Stimulated activated naive CD8-positive, alpha-beta T cell treated with anti-CD3 and anti-CD28 coated beads, Interleukin-15, amount 100 ng/mL, for 72 hours (primary cell): ENCODE results near the gene SUGCT.

Experiments used
- ATAC-seq: fragments of 150-1000 bp; cut with Tn5 transposase; 2 replicates; pipeline ENCODE4 v1.10.0; 2021; ENCODE audit warnings: mild to moderate bottlenecking, moderate library complexity
- DNase-seq, 2 donors: peaks; one replicate each; pipeline ENCODE4 v3.0.0; 2021 to 2022
- H3K27ac Mint-ChIP-seq, 2 donors: one replicate each; pipeline ENCODE4 v1.8.0; 2022; ENCODE audit warnings: mild to moderate bottlenecking in 2 of 2, mixed read lengths in 2 of 2, moderate library complexity in 2 of 2
- H3K27me3 Mint-ChIP-seq: one replicate; pipeline ENCODE4 v1.8.0; 2022; ENCODE audit warnings: mixed read lengths
- H3K4me1 Mint-ChIP-seq: one replicate; pipeline ENCODE4 v1.8.0; 2022; ENCODE audit warnings: mild to moderate bottlenecking, mixed read lengths
- H3K4me3 Mint-ChIP-seq, 2 donors: one replicate each; pipeline ENCODE4 v1.8.0; 2022; ENCODE audit warnings: mild to moderate bottlenecking in 2 of 2, mixed read lengths in 2 of 2, moderate library complexity in 1 of 2
- H3K9me3 Mint-ChIP-seq, 2 donors: one replicate each; pipeline ENCODE4 v1.8.0; 2022; ENCODE audit warnings: mixed read lengths in 2 of 2

The SUGCT gene

GRCh38 chr7:40490603-40490924 lies 355.8 kb downstream of the SUGCT start:
- peak overlapping the region in 1 of 2 donors; percentile 51 for H3K27ac Mint-ChIP-seq
- no peak for ATAC-seq
- no peaks in the 10 kb centered on the region for H3K4me1 Mint-ChIP-seq
- H3K9me3 Mint-ChIP-seq: peaks cover 3 to 7% of the 10 kb centered on the region in 2 donors
- no peak overlapping the region for H3K4me3 Mint-ChIP-seq
- DNase-seq: no peak
- no peaks in the 10 kb centered on the region for H3K27me3 Mint-ChIP-seq

- no peak for DNase-seq
- no peak for ATAC-seq
Observed at GRCh38 chr7:40492946-40493345, 358.1 kb downstream of the SUGCT start.

GRCh38 chr7:40493609-40494051 lies 358.8 kb downstream of the SUGCT start:
- H3K9me3 Mint-ChIP-seq: peaks cover 0 to 7% of the 10 kb centered on the region in 2 donors
- DNase-seq (no peak), ATAC-seq (no peak)
- no peaks in the 10 kb centered on the region for H3K27me3 Mint-ChIP-seq
- H3K27ac Mint-ChIP-seq: peak overlapping the region in 1 of 2 donors; percentile 4
- no peaks in the 10 kb centered on the region for H3K4me1 Mint-ChIP-seq
- H3K4me3 Mint-ChIP-seq: no peak overlapping the region

More at GRCh38 chr7:40492946-40493345, 358.1 kb downstream of the SUGCT start:
- peaks cover 3 to 7% of the 10 kb centered on the region in 2 donors for H3K9me3 Mint-ChIP-seq
- no peaks in the 10 kb centered on the region for H3K27me3 Mint-ChIP-seq
- H3K4me1 Mint-ChIP-seq: no peaks in the 10 kb centered on the region
- no peak overlapping the region for H3K4me3 Mint-ChIP-seq
- no peak overlapping the region for H3K27ac Mint-ChIP-seq

GRCh38 chr7:40498924-40499510 lies 364.2 kb downstream of the SUGCT start:
- no peaks in the 10 kb centered on the region for H3K9me3 Mint-ChIP-seq
- H3K4me3 Mint-ChIP-seq: no peak overlapping the region
- no peak for ATAC-seq
- H3K4me1 Mint-ChIP-seq: no peaks in the 10 kb centered on the region
- DNase-seq: no peak
- H3K27me3 Mint-ChIP-seq: no peaks in the 10 kb centered on the region
- no peak overlapping the region for H3K27ac Mint-ChIP-seq

GRCh38 chr7:40499718-40500117 lies 364.9 kb downstream of the SUGCT start:
- no peaks in the 10 kb centered on the region for H3K9me3 Mint-ChIP-seq
- H3K4me3 Mint-ChIP-seq: no peak overlapping the region
- no peaks in the 10 kb centered on the region for H3K27me3 Mint-ChIP-seq
- DNase-seq (no peak), ATAC-seq (no peak)
- no peaks in the 10 kb centered on the region for H3K4me1 Mint-ChIP-seq
- H3K27ac Mint-ChIP-seq: no peak overlapping the region

GRCh38 chr7:40500219-40500618 lies 365.4 kb downstream of the SUGCT start:
- no peak for DNase-seq
- H3K27me3 Mint-ChIP-seq: no peaks in the 10 kb centered on the region
- no peak overlapping the region for H3K27ac Mint-ChIP-seq
- no peak overlapping the region for H3K4me3 Mint-ChIP-seq
- no peaks in the 10 kb centered on the region for H3K9me3 Mint-ChIP-seq
- ATAC-seq: no peak
- H3K4me1 Mint-ChIP-seq: no peaks in the 10 kb centered on the region

GRCh38 chr7:40502359-40502758 lies 367.6 kb downstream of the SUGCT start:
- H3K4me3 Mint-ChIP-seq: no peak overlapping the region
- DNase-seq (no peak), ATAC-seq (no peak)
- no peak overlapping the region for H3K27ac Mint-ChIP-seq
- peaks cover 13 to 15% of the 10 kb centered on the region in 2 donors for H3K9me3 Mint-ChIP-seq
- H3K27me3 Mint-ChIP-seq: no peaks in the 10 kb centered on the region
- H3K4me1 Mint-ChIP-seq: no peaks in the 10 kb centered on the region

- ATAC-seq (no peak), DNase-seq (no peak)
- Mint-ChIP-seq H3K4me1 (no peaks in the 10 kb centered on the region), H3K27me3 (no peaks in the 10 kb centered on the region), H3K4me3 (no peak overlapping the region), H3K9me3 (peaks cover 13 to 15% of the 10 kb centered on the region in 2 donors), H3K27ac (no peak overlapping the region)
Observed at GRCh38 chr7:40506158-40506557, 371.4 kb downstream of the SUGCT start.

GRCh38 chr7:40507166-40507565 lies 372.4 kb downstream of the SUGCT start:
- Mint-ChIP-seq H3K4me1 (no peaks in the 10 kb centered on the region), H3K9me3 (peaks cover 13 to 15% of the 10 kb centered on the region in 2 donors), H3K27ac (no peak overlapping the region), H3K4me3 (no peak overlapping the region), H3K27me3 (no peaks in the 10 kb centered on the region)
- DNase-seq (no peak), ATAC-seq (no peak)

GRCh38 chr7:40509287-40509996 lies 374.6 kb downstream of the SUGCT start:
- no peak for ATAC-seq

GRCh38 chr7:40516376-40516775 lies 381.6 kb downstream of the SUGCT start:
- H3K4me1 Mint-ChIP-seq: no peaks in the 10 kb centered on the region
- H3K4me3 Mint-ChIP-seq: no peak overlapping the region
- no peaks in the 10 kb centered on the region for H3K27me3 Mint-ChIP-seq
- no peak overlapping the region for H3K27ac Mint-ChIP-seq
- DNase-seq (no peak), ATAC-seq (no peak)
- peaks cover 4 to 6% of the 10 kb centered on the region in 2 donors for H3K9me3 Mint-ChIP-seq

More at GRCh38 chr7:40509287-40509996, 374.6 kb downstream of the SUGCT start:
- DNase-seq: no peak
- Mint-ChIP-seq H3K27me3 (no peaks in the 10 kb centered on the region), H3K4me1 (no peaks in the 10 kb centered on the region), H3K27ac (no peak overlapping the region), H3K4me3 (peak overlapping the region in 1 of 2 donors; percentile 4), H3K9me3 (peaks cover 13 to 15% of the 10 kb centered on the region in 2 donors)

- no peak overlapping the region for H3K4me3 Mint-ChIP-seq
- no peaks in the 10 kb centered on the region for H3K4me1 Mint-ChIP-seq
- ATAC-seq: no peak
- no peak overlapping the region for H3K27ac Mint-ChIP-seq
- no peak for DNase-seq
- no peaks in the 10 kb centered on the region for H3K27me3 Mint-ChIP-seq
- peaks cover 4 to 6% of the 10 kb centered on the region in 2 donors for H3K9me3 Mint-ChIP-seq
Observed at GRCh38 chr7:40519009-40519408, 384.2 kb downstream of the SUGCT start.

- no peak for ATAC-seq
- Mint-ChIP-seq H3K4me1 (no peaks in the 10 kb centered on the region), H3K27me3 (no peaks in the 10 kb centered on the region), H3K27ac (no peak overlapping the region), H3K4me3 (no peak overlapping the region), H3K9me3 (peaks cover 0 to under 1% of the 10 kb centered on the region in 2 donors)
- no peak for DNase-seq
Observed at GRCh38 chr7:40520986-40521738, 386.4 kb downstream of the SUGCT start.

GRCh38 chr7:40525764-40526163 lies 391.0 kb downstream of the SUGCT start:
- H3K4me1 Mint-ChIP-seq: no peaks in the 10 kb centered on the region
- H3K4me3 Mint-ChIP-seq: no peak overlapping the region
- H3K27me3 Mint-ChIP-seq: no peaks in the 10 kb centered on the region
- H3K27ac Mint-ChIP-seq: no peak overlapping the region
- ATAC-seq (no peak), DNase-seq (no peak)
- H3K9me3 Mint-ChIP-seq: no peaks in the 10 kb centered on the region

- no peak overlapping the region for H3K27ac Mint-ChIP-seq
- H3K9me3 Mint-ChIP-seq: no peaks in the 10 kb centered on the region
- DNase-seq (no peak), ATAC-seq (no peak)
- no peak overlapping the region for H3K4me3 Mint-ChIP-seq
- H3K4me1 Mint-ChIP-seq: no peaks in the 10 kb centered on the region
- H3K27me3 Mint-ChIP-seq: no peaks in the 10 kb centered on the region
Observed at GRCh38 chr7:40526951-40527715, 392.3 kb downstream of the SUGCT start.
